Adipose tissue (tissue), 3 donors: ENCODE results near the gene GATC. TPM values are rescaled to one million over a fixed set of nuclear protein-coding genes. Genes with fewer than 3 reads are reported as not detected.
A peak's percentile ranks its signal among the peaks of the same experiment; 100 is the strongest.
"Not testable (repeated sequence)": the region's sequence is repeated elsewhere in the genome, so short reads cannot be mapped to it uniquely, and the experiment has no call there.

ENCODE experiments used
- H3K27ac ChIP-seq: one replicate; pipeline ENCODE4 v1.5.1; 2013; ENCODE audit warnings: low read depth, low read length
- WGBS, 3 donors: extraction: QIAGEN DNeasy Blood & Tissue Kit; methylation state at CpG; one replicate each; pipeline ENCODE4 v1.1.7; 2013; 5-methylcytosine and 5-hydroxymethylcytosine counted together
- polyA plus RNA-seq, 3 donors: library from polyadenylated mRNA; stranded (reverse); fragments of 200-250 nt; gene quantifications; one replicate each; pipeline ENCODE4 v1.2.3, GENCODE V29; 2013
- donor health status: healthy with polysubstance abuse.
- donor health status: Bipolar disorder and iron deficiency.
- donor health status: healthy.

GATC gene
- polyA plus RNA-seq, 3 donors: 10.6 to 13.4 (median 12.3) TPM

- 62 to 83% (median 62%) methylated on average over 7 of the region's 7 CpGs for WGBS, 3 donors
- no peak overlapping the region for H3K27ac ChIP-seq
These were observed 16.9 kb upstream of the GATC start for GRCh38 chr12:120429368-120429767.

DNA sequence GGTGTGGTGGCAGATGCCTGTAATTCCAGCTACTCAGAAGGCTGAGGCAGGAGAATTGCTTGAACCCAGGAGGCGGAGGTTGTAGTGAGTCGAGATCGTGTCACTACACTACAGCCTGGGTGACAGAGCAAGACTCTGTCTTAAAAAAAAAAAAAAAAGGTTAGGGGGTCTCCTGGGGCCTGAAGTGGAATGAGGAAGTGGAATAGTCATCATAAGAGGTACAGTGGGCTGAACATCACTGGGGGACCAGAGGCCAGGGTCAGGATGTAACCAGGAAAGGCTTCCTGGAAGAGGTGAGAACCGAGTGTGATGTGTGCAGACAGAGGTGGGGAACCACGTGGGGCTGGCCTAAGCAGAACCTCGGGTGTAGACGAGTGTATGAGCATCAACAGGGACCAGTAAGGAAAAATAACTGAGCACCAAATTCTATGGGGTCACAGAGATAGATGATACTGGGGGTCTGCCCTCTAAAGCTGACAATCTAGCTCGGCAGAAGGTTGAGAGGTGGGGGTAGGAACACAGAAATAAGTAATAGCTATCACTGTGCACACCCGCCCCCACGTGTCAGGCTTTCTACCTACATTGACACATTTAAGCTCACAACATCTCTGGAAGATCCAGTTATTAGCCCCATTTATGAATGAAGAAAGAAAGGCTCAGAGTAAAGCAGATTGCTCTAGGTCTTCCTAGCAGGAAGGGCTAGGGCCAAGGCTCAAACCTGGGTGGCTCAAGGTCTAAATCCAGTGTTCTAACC, 13.3 kb upstream of the GATC start:
- H3K27ac ChIP-seq: no peak overlapping the region
- 57 to 68% (median 59%) methylated on average over 10 of the region's 10 CpGs for WGBS, 3 donors

- 0 to 1% (median 0%) methylated on average over 58 to 59 of the region's 59 CpGs for WGBS, 3 donors
These were observed 8.3 kb upstream of the GATC start, which contains the start of gene COX6A1 for GRCh38 chr12:120437735-120438494. Gene COX6A1 (plus strand): TSS chr12:120438113. CDS start chr12:120438127, 14 bp downstream.

DNA sequence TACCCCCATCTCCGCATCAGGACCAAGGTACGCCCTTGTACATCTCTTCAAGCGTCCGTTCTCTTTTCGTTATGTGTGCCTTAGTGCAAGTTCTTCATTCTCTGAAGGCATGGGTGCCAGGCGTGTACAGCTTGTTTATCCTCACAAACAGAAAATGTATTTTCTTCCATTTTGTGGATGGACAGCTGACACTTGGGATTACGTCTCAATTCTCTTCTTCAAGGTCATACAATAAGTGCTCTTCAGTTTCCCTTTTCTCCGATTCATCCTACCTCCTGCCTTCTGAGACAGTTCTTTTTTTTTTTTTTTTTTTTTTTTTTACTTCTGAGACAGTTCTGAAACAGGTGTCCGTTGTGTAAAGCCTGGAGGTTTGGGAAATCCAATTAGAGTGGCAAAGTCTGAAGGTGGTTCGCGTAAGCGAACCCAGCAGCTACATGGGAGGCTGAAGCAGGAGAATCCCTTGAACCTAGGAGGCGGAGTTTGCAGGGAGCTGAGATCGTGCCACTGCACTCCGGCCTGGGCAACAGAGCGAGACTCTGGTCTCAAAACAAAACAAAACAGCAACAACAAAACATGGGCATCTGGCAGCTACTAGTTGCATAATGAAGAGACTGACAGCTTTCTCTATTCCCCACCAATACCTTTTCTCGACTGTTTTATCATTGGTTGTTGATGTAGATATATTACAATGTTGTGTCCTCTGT, 7.6 kb upstream of the GATC start:
- 23 to 45% (median 40%) methylated on average over 17 of the region's 17 CpGs for WGBS, 3 donors
- H3K27ac ChIP-seq: no peak overlapping the region

More at GRCh38 chr12:120437735-120438494, 8.3 kb upstream of the GATC start, which contains the start of gene COX6A1:
- no peak within 1 kb of the TSS for H3K27ac ChIP-seq

DNA sequence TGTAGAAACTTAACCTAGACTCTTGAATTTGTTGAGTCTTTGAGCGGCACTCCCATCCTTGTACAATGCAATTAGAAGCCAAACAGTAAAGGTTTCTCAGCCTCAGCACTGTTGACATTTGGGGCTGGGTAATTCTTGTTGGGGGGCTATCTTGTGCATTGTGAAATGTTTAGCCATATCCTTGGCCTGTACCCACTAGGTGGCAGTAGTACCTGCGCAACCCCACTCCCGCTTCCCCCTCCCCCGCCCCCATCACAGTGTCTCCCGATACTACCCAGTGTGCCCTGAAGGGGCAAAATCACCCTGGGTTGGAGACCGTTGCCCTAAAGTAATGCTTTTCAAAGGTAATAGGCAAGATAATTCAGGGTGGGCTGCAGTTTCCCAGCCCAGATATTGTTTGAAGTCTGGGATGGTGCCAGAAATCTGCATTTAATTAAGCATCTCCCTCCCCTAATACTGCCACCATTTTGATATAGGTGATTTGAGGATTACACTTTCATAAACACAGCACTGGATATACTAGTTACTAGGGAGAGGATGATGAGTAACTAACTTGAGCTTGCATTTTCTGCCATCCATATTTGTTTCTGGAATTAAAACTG, 6.5 kb upstream of the GATC start:
- 14 to 22% (median 15%) methylated on average over 6 of the region's 6 CpGs for WGBS, 3 donors
- no peak overlapping the region for H3K27ac ChIP-seq

GRCh38 chr12:120444676-120445075, 1.6 kb upstream of the GATC start:
- 63 to 94% (median 89%) methylated on average over 2 of the region's 2 CpGs for WGBS, 3 donors
- no peak overlapping the region for H3K27ac ChIP-seq

GRCh38 chr12:120446844-120447178, 567 bp downstream of the GATC start:
- peak overlapping the region; percentile 89 for H3K27ac ChIP-seq
- 3 to 9% (median 5%) methylated on average over 16 to 17 of the region's 17 CpGs for WGBS, 3 donors

- 89 to 95% (median 90%) methylated on average over 4 of the region's 4 CpGs for WGBS, 3 donors
These were observed 1.7 kb downstream of the GATC start for GRCh38 chr12:120447992-120448391.

GRCh38 chr12:120452524-120452923, 6.3 kb downstream of the GATC start:
- not testable (repeated sequence) for H3K27ac ChIP-seq
- 48 to 87% (median 81%) methylated on average over 5 of the region's 5 CpGs for WGBS, 3 donors

More at GRCh38 chr12:120447992-120448391, 1.7 kb downstream of the GATC start:
- H3K27ac ChIP-seq: no peak overlapping the region

- WGBS, 3 donors: 42 to 89% (median 87%) methylated on average over 3 of the region's 3 CpGs
- no peak overlapping the region for H3K27ac ChIP-seq
These were observed 7.0 kb downstream of the GATC start for GRCh38 chr12:120453060-120453750.

- 52 to 77% (median 76%) methylated on average over 4 of the region's 4 CpGs for WGBS, 3 donors
- no peak overlapping the region for H3K27ac ChIP-seq
These were observed 7.7 kb downstream of the GATC start for GRCh38 chr12:120453977-120454376.

GRCh38 chr12:120455302-120455701, 9.1 kb downstream of the GATC start:
- 42 to 95% (median 93%) methylated on average over 7 of the region's 7 CpGs for WGBS, 3 donors
- H3K27ac ChIP-seq: no peak overlapping the region

DNA sequence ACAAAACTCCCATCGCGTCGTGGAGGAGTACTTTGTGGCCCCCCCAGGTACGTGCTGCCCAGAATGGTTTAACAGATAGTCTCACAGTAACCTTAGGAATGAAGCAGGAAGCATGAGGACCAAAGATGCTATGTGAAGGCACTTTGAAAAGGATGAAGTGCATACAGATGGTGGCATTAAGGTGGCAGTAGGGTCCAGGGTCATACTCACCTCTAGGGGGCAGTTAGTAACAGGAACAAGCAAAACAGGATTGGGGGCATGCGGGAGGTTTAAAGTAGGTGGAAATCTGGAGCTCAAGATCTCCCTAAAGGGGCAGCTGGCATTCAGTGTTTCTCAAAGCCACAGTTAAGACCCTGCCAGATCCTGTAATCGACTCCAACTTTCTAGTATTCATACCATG, 10.9 kb downstream of the GATC start:
- 71 to 82% (median 78%) methylated on average over 6 of the region's 6 CpGs for WGBS, 3 donors
- no peak overlapping the region for H3K27ac ChIP-seq

- 77 to 95% (median 87%) methylated on average over 3 of the region's 3 CpGs for WGBS, 3 donors
- no peak overlapping the region for H3K27ac ChIP-seq
These were observed 13.9 kb downstream of the GATC start for GRCh38 chr12:120460157-120460556.

DNA sequence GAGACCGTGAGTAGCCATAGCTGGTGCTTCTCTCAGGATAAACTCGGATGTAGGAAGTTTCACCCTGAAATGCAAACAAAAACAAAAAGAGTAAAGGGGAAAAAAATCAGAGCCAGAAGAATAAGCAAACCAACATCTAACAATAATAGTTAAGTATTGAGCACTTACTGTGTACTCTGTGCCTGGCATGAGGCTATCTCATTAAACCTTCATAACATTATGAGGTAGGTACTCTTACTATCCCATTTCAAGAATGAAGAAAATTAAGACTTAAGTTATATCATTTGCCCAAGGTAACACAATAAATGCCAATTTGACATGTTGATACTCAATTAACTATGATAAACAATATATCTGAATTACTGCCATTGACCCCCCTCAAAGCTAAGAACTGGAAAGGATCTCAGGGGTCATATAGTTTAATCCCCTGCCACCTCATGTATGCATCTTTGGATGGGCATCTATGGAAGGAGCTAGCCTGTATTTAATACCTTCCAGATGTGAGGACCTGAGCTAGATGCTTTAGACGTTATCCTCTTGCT, 15.9 kb downstream of the GATC start:
- WGBS, 3 donors: 72 to 89% (median 83%) methylated on average over 3 of the region's 3 CpGs
- H3K27ac ChIP-seq: no peak overlapping the region

DNA sequence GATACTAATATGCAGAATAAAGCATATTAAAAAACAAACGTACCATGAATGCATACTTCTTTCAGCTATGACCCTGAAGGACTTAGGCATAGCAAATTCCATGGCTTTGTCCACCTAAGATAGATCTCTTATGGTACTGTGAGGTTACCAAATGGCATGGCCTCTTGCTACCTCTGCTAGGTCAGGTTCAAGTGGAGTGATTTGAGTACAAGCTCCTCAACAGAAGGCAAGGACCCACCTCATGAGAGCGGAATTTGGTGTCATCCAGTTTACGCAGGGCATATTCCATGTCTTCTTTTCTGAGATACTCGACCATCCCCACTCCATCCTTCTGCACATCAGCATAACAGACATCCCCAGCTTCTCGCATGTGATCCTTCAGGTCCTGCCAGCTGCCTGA, 17.5 kb downstream of the GATC start:
- WGBS, 3 donors: 90 to 94% (median 90%) methylated on average over 5 of the region's 5 CpGs
- no peak overlapping the region for H3K27ac ChIP-seq

DNA sequence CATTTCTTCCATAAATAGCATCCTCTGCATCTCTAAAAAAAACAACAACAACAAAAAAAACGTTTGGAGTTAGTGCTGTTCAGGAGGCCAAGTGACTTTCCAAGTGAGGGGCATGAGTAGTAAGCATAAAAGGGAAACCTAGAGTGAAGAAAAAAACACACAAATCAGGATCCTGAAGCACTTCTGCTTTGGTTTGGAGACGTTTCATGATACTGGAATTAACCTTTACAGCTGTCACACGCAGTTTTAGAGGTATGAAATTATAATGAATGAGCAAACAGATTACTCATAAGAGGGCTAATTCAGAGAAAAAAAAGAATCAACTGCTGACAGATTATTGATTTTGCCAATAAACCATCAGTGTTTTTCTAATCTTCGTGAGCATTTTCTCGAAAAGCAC, 19.5 kb downstream of the GATC start:
- 15 to 52% (median 47%) methylated on average over 5 of the region's 5 CpGs for WGBS, 3 donors
- no peak overlapping the region for H3K27ac ChIP-seq
